Activated CD8-positive, alpha-beta memory T cell treated with anti-CD3 and anti-CD28 coated beads, Interleukin-2, amount 50 U/mL, for 1 hour (primary cell): ENCODE data around the gene NFKBIA.
"Not testable (repeated sequence)": the region's sequence is repeated elsewhere in the genome, so short reads cannot be mapped to it uniquely, and the experiment has no call there.

Experiments
- DNase-seq: peaks from one replicate; pipeline ENCODE4 v3.0.0-alpha.2; 2020; ENCODE audit errors: extremely low read depth

NFKBIA gene, protein sequence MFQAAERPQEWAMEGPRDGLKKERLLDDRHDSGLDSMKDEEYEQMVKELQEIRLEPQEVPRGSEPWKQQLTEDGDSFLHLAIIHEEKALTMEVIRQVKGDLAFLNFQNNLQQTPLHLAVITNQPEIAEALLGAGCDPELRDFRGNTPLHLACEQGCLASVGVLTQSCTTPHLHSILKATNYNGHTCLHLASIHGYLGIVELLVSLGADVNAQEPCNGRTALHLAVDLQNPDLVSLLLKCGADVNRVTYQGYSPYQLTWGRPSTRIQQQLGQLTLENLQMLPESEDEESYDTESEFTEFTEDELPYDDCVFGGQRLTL

GRCh38 chr14:35404449-35405303, at the start of gene NFKBIA:
TSS of gene NFKBIA (minus strand) at chr14:35404749. CDS start at chr14:35404644, 105 bp downstream.
- peak; percentile 87 for DNase-seq

GRCh38 chr14:35446450-35446849, 41.9 kb upstream of the NFKBIA start:
- DNase-seq = no peak

DNA sequence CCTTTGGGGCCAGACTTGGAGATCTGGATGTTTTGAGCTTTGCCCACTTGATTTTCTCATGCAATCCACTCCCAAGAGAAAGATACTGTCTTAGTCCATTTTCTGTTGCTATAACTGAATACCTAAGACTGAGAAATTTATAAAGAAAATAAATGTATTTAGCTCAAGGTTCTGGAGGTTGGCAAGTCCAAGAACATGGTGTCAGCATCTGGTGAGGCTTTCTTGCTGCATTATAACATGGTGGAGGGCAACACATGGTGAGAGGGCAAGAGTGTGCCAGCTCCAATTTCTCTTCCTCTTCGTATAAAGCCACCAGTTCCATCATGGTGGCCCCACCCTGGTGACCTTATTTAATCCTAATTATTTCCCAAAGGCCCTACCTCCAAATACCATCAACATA, 39.6 kb upstream of the NFKBIA start:
- no peak for DNase-seq

- DNase-seq = no peak
These were observed 36.6 kb upstream of the NFKBIA start for GRCh38 chr14:35441160-35441559.

GRCh38 chr14:35438910-35439713, 34.6 kb upstream of the NFKBIA start:
- DNase-seq = no peak

GRCh38 chr14:35438492-35438891, 33.9 kb upstream of the NFKBIA start:
- DNase-seq = not testable (repeated sequence)

GRCh38 chr14:35435177-35435576, 30.6 kb upstream of the NFKBIA start:
- DNase-seq = no peak

DNA sequence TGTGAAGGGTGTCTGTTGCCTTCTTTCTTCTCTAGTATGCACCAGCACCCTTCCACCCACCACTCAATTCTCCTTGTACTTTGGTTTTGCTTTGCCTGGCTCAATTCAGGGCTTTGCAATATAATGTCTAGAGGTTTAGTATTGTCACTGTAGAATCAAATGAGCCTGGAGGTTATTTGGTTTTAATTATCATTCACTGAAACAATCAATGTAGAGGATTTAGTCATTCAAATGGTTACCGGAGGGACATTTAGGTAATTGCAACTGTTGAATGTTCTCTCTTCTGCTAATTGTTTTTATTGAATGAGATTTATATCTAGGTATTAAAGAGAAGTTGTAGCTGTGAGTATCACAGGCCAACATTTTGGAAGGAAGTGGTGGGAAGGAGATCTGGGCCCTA, 29.3 kb upstream of the NFKBIA start:
- DNase-seq = no peak

- DNase-seq = no peak
These were observed 26.1 kb upstream of the NFKBIA start for GRCh38 chr14:35430459-35431199.

- no peak for DNase-seq
These were observed 25.4 kb upstream of the NFKBIA start for GRCh38 chr14:35429951-35430350.

DNA sequence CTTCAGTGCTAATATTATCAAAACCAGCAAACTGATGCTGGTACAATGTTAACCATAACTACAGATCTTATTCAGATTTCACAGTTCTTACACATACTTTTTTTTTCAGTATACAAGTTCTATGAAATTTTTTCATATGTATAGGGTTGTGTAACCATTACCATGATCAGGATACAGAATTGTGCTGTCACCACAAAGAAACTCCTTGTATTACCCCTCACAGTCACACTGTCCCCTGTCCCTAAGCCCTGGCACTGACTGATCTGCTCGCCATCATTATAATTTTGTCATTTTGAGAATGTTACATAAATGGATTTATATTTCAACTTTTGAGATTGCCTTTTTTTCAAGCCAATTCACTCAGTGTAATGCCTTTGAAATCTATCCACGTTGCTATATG, 21.3 kb upstream of the NFKBIA start:
- no peak for DNase-seq

DNA sequence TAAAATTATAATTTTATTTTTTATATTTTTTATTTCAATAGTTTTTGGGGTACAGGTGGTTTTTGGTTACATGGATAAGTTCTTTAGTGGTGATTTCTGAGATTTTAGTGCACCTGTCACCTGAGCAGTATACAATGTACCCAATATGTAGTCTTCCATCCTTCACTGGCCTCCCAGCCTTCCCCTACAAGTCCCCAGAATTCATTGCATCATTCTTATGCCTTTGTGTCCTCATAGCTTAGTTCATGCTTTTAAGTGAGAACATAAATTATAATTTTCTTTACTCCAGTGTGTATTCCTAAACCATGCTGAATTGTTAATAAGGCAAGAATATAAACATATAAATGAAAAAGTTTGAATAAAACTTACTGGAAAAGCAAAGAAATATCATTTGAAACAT, 19.1 kb upstream of the NFKBIA start:
- no peak for DNase-seq

GRCh38 chr14:35420036-35420811, 15.7 kb upstream of the NFKBIA start:
- DNase-seq = no peak

DNA sequence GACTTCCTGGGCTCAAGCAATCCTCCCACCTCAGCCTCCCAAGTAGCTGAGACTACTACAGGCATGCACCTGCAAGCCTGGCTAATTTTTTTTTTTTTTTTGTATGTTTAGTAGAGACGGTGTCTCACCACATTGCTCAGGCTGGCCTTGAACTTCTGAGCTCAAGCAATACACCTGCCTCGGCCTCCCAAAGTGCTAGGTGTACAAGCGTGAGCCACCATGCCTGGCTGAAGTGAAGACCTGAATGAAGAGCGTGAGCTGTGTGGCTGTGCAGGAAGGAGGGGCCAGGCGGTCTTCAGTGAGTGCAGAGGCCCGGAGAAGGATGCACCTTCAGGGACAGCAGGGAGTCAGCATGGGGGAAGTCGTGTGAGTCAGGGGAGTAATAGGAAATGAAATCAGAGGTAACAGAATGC, 14.9 kb upstream of the NFKBIA start:
- no peak for DNase-seq

- DNase-seq = no peak
These were observed 13.5 kb upstream of the NFKBIA start for GRCh38 chr14:35418093-35418492.

DNA sequence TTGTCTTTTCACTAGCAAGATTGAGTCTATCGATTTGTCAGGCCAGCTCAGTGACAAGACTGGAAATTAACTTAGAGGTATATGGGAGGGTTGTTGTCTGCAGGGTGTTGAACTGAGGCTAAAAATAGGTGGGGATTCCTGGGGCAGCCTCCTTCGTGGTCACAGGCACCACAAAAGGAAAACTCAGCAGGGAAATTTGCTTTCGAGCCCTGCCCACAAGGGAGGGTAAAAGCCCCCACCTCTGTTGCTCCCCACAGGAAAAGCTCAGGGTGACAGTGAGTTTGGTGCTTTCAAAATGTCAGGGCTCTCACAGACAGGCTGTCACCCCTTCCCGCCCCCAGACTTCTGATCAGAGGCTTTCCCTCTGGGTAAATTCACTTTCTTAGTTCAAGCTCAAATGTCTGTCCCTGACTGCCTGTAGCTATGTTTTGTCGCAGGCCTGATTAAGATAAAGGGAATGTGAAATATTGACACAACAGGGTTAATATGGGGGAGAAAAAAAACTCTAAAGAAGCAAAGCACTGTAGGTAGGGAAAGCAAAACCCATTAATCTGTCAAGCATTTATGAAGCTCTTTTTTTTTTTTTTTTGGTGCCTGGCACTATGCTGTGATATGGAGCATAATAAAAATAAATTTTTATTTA, 11.7 kb upstream of the NFKBIA start:
- DNase-seq = no peak

DNA sequence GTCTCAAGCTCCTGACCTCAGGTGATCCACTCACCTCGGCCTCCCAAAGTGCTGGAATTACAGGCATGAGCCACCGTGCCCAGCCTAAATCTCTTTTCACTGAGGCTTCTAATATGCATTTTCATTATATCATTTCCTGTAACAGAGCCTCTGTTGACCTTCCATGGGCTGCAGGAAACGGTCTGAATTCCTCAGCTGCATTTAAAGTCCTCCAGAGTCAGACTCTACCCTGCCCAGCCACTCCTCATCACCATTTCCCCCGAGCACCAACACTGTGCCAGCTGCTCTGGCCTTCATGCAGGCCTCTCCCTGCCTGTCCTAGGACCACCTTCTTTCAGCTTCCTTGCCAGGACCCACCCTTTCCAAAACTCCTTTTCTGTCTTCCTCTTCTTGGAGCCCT, 9.8 kb upstream of the NFKBIA start:
- DNase-seq = no peak

DNA sequence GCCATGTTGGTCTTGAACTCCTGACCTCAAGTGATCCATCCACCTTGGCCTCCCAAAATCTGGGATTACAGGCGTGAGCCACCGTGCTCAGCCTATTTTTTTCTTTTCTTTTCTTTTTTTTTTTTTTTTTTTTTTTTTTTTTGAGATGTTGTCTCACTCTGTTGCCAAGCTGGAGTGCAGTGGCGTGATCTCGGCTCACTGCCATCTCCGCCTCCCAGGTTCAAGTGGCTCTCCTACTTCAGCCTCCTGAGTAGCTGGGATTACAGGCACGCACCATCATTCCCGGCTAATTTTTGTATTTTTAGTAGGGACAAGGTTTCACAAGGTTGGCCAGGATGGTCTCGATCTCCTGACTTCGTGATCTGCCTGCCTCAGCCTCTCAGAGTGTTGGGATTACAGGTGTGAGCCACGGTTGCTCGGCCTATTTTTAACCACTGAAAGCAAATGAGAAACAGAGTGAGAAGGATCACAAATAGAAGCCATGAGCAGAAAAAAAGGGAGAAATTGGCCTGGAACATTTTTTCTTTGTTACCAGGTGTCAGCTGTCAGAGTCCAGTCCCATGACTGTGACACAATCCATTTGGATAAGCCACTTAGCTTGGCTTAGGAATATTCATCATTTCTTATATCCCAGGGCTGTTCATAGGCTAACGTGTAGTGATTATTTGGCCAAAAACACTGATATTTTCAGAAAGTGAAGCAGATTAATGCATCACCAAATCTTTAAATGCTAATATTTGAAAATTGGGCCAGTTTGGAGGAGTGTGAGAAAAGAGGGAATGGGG, 7.9 kb upstream of the NFKBIA start:
- DNase-seq = no peak

DNA sequence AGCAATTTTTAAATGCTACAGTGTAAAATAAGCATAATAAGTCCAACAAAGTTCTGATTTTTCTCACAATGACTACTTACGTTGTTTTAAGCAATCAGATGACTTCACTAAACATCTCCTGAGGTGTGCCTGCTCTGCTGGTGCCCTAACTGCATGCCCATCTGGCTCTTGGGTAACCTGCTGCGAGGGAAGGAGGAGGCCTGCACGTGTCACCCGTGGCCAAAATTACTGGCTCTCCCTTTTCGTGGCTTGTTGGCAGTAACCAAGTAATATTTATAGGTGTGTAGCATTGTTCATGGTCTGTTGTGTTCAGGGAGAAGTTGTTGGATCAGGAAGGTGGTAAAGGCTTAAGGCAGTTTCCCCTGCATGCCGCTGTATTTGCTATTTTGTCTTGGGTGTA, 6.3 kb upstream of the NFKBIA start:
- DNase-seq = no peak
